GM13976 (cell line): Measurements from ENCODE around the gene KRTAP20-4.

Source experiments
- DNase-seq: peaks from one replicate; pipeline ENCODE4 v3.0.0; 2012; ENCODE audit warnings: low spot score
- in situ Hi-C: fragments of 300-500 bp; cut with MboI; formaldehyde crosslinking; loops from one replicate; pipeline ENCODE4 v1.12.0; 2022; ENCODE audit warnings: low sequenced_read_pairs, mixed read lengths, inconsistent platforms; ENCODE audit not compliant: unreplicated experiment
- TF ChIP-seq, protein P1 (sequence below): IDR thresholded peaks from 2 replicates; pipeline ENCODE4 v1.5.1; 2012; ENCODE audit warnings: borderline replicate concordance, mild to moderate bottlenecking; ENCODE audit not compliant: insufficient read depth; ENCODE audit errors: extremely low read depth, missing control alignments, control extremely low read depth

Gene KRTAP20-4

DNA sequence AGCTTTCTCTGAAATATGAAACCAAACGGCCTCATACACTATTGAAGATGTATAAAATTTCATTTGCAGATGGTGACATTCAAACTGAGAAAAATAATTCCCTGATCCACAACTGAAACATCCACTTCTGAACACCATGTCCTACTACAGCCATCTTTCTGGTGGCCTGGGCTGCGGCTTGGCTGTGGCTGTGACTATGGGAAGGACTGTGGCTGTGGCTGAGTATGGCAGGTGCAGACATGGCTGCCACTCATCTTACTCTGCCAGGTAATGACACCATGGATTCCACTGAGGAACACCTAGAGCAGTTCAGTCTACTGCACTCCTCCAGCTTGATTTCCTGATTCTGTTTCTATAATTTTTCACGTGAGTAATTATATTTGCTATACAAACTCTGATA lies at the start of gene KRTAP20-4:
Gene KRTAP20-4 (plus strand): TSS at position 106 of the 400 bp plus-strand sequence.
- no peak for DNase-seq
- TF ChIP-seq, protein P1, sequence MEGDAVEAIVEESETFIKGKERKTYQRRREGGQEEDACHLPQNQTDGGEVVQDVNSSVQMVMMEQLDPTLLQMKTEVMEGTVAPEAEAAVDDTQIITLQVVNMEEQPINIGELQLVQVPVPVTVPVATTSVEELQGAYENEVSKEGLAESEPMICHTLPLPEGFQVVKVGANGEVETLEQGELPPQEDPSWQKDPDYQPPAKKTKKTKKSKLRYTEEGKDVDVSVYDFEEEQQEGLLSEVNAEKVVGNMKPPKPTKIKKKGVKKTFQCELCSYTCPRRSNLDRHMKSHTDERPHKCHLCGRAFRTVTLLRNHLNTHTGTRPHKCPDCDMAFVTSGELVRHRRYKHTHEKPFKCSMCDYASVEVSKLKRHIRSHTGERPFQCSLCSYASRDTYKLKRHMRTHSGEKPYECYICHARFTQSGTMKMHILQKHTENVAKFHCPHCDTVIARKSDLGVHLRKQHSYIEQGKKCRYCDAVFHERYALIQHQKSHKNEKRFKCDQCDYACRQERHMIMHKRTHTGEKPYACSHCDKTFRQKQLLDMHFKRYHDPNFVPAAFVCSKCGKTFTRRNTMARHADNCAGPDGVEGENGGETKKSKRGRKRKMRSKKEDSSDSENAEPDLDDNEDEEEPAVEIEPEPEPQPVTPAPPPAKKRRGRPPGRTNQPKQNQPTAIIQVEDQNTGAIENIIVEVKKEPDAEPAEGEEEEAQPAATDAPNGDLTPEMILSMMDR, result no peak
- in situ Hi-C loops, result no loop called here

DNA sequence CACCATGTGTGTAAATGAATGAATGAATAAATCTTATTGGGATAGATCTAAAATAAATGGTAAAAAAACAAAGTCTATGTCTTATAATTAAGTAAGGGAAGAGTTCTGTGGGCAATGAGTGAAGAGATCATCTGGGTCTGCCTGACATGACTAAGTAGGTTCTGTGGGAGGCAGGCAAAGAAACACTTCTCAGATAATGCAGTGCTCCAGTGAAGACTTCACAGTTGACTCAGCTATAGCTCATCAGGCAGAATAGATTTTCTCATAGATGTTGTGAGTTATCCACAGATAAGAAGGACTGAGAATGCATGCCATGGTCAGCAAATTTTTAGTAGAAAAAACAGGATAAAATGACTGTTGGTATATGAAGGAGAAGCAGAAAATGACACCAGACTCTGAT lies 42.7 kb upstream of the KRTAP20-4 start:
- no peak for DNase-seq
- TF ChIP-seq, protein P1, result no peak
- in situ Hi-C loops, result no loop called here

DNA sequence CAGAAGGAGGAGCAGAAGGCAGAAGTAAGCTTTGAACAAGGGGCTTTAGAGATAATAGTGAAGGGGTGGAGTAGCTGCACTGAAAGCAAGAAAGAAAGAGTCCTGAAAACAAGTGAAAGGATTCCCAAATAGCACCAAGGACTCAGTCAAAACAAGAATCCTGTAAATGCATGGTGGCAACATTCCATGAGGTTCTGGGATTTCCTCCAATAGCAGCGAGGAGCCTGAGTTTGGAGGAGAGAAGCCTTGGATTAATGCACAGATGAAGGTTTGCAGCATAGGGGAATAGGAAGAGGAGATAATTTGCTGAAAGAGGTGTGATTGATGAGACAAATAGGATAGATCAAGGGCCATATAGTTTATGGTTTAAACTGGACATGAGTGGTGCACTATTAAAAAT lies 41.1 kb upstream of the KRTAP20-4 start:
- TF ChIP-seq, protein P1, result no peak
- DNase-seq, result no peak
- in situ Hi-C loops, result no loop called here

DNA sequence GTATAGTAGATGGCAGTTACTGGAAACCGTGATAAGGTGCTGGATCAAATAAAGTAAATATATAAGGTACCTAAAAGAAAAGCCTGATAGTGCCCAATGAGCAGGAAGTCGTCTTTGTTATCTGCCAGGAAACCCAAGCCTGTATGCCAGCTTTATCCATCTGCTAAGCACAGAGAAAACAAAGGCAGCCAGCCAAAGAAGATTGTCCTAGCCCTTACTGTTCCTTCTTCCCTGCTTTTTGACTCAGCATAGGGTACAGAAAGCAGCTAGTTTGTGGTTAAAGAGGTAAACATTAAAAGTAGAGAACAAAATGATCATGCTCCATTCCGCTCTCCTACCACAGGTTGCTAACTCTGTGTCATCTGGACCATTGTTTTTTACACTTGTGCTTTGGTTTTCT lies 40.3 kb upstream of the KRTAP20-4 start:
- no peak for DNase-seq
- TF ChIP-seq, protein P1, result no peak
- in situ Hi-C loops, result no loop called here

DNA sequence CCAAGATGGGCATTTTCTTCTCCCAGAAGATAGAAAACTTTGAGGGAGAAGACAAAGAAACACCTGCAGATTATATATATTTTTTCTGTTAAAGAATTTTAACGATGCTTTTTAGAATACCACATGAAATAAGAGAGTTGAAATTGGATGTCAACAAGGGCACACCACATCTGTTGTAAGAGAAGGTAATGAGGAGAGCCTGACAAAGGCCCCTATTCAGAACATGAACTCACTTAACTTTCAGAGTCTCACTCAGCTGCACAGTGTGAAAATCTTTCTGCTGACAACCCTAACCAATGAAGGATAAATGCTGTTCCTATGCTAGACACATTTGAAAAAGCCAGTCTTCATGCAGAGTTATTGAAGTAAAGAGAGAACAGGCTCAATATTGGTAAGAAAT lies 37.6 kb upstream of the KRTAP20-4 start:
- in situ Hi-C loops, result no loop called here
- no peak for DNase-seq
- TF ChIP-seq, protein P1, result no peak

DNA sequence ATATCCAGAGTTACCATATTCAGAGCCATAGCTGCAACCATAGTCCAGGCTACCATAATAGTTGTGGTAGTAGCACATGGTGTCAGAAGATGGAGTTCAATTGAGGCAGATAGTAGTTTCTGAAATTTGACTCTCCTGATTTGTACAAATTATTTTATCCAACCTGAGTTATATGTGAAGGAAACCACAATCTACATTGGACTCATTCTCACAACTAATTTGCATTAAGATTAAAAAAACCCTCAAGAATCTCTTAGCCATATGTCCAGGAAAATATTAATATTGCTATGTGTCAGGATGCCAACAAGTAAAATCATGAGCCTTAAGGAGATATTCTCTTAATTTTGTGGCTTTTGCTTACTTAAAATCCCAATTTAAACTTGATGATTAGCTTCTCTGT lies 30.1 kb upstream of the KRTAP20-4 start, which contains the start of gene KRTAP22-2:
Gene KRTAP22-2 (minus strand): TSS at position 101 of the 400 bp plus-strand sequence.
- in situ Hi-C loops, result no loop called here
- TF ChIP-seq, protein P1, result no peak
- no peak for DNase-seq

DNA sequence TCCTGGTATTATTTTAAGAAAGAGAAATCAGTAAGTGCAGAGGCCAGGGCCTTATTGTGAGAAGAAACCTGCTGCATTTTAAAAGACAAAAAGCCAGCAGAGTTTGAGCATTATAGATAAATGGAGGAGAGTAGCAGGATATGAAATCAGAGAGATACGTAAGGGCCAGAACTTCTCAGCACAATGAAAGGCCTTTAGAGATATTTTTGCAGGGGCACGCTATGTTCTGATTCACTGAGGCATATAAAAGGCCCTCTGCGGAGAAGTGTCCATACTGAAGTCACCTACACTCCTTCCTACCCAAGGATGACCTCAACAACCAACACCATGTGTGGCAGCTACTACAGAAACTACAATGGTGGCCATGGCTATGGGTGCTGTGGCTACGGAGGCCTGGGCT lies 28.3 kb upstream of the KRTAP20-4 start, which contains the start of gene KRTAP6-3:
Gene KRTAP6-3 (plus strand): TSS at position 301 of the 400 bp plus-strand sequence. CDS start 6 bp downstream, at position 307.
- in situ Hi-C loops, result no loop called here
- DNase-seq, result no peak
- TF ChIP-seq, protein P1, result no peak
